Pancreas (tissue), 10 donors: ENCODE data around the gene MYCBP2. TPM values are rescaled to one million over a fixed set of nuclear protein-coding genes. Genes with fewer than 3 reads are reported as not detected.

Experiments used
- ATAC-seq, 4 donors: fragments of 200-7000 bp; cut with Tn5 transposase; one replicate each; pipeline versions ENCODE4 v1.8.0 to v1.9.1; 2020; ENCODE audit warnings: mild to moderate bottlenecking in 4 of 4, moderate library complexity in 4 of 4
- DNase-seq, 6 donors: peaks; one replicate each; pipeline ENCODE4 v3.0.0-alpha.2; 2020
- FAIRE-seq: peaks from 2 replicates; lab custom pipeline; 2012; peaks lifted over from hg19 to GRCh38; lab: Jason Lieb, UNC
- H3K27ac ChIP-seq, 4 donors: fragments of 200-600 bp; sonication (generic); 1 replicate in 3 of 4; 2 replicates in 1 of 4; pipeline versions ENCODE4 v1.5.0 to v1.8.0; 2020
- H3K27me3 ChIP-seq, 4 donors: fragments of 200-600 bp; one replicate each; pipeline ENCODE4 v1.8.0; 2021
- H3K36me3 ChIP-seq, 3 donors: fragments of 200-600 bp; sonication (generic) in 1 of 3; one replicate each; pipeline versions ENCODE4 v1.5.0 to v1.8.0; 2020 to 2021
- H3K4me1 ChIP-seq, 3 donors: fragments of 200-600 bp; one replicate each; pipeline ENCODE4 v1.8.0; 2021
- H3K4me3 ChIP-seq, 4 donors: fragments of 200-600 bp; sonication (generic) in 2 of 4; one replicate each; pipeline versions ENCODE4 v1.5.0 to v1.8.0; 2020 to 2021
- H3K9me3 ChIP-seq, 4 donors: fragments of 200-600 bp; one replicate each; pipeline ENCODE4 v1.8.0; 2021
- CTCF ChIP-seq, 4 donors: fragments of 200-600 bp; sonication (generic) in 3 of 4; IDR thresholded peaks; one replicate each; pipeline versions ENCODE4 v1.5.0 to v1.8.0; 2021; ENCODE audit warnings: antibody characterized with exemption in 4 of 4
- WGBS, 2 donors: extraction: QIAGEN DNeasy Blood & Tissue Kit; methylation state at CpG; one replicate each; pipeline ENCODE4 v1.1.7; 2013; 5-methylcytosine and 5-hydroxymethylcytosine counted together
- intact Hi-C, 3 donors: fragments of 100-400 bp; cut with DNase I; formaldehyde crosslinking; loops; one replicate each; pipeline versions ENCODE4 v1.11.1 to v1.14.2; 2022
- polyA plus RNA-seq, 2 donors: library from polyadenylated mRNA; stranded (reverse); fragments of 200-250 nt; gene quantifications; one replicate each; pipeline ENCODE4 v1.2.3, GENCODE V29; 2013
- total RNA-seq, 6 donors: library from RNA; stranded (reverse); fragmentation: NEBNext Ultra II Directional in 4 of 6; extraction: Animal tissue kit (Norgen Biotek cat#: 25700) in 4 of 6; gene quantifications; one replicate each; pipeline versions ENCODE4 v1.2.1 to v1.2.4, GENCODE V29; 2021 to 2023
- donor health status: healthy with polysubstance abuse.
- donor health status: DM: no; HTN: no; CAD: no; lungs with moderate emphysema.
- donor health status: DM: no; HTN: no; CAD: no.
- donor health status: control.
- donor health status: control.
- donor health status: Bipolar disorder and iron deficiency.
- donor health status: DM: yes; HTN: yes; CAD: no.
- donor health status: DM: no; HTN: no; CAD: no.
- donor health status: DM: no; HTN: no; CAD: no.
- donor health status: DM: yes; HTN: yes; CAD: no.

MYCBP2 gene
- total and polyA plus RNA-seq, 8 donors: 17.6 to 49.1 (median 43.1) TPM

- Histone ChIP-seq H3K27ac (no peak overlapping the region), H3K27me3 (no peaks in the 10 kb centered on the region), H3K9me3 (no peaks in the 10 kb centered on the region), H3K4me1 (no peaks in the 10 kb centered on the region), H3K36me3 (peaks cover 0 to 3% (median 0%) of the 10 kb centered on the region in 3 donors), H3K4me3 (no peak overlapping the region)
- WGBS, 2 donors: 92 to 94% methylated on average over 4 of the region's 4 CpGs
- no peak for TF ChIP-seq CTCF (IDR thresholded peaks at IDR 0.05)
- FAIRE-seq (no peak), DNase-seq (no peak), ATAC-seq (no peak)
- intact Hi-C loops: no loop called here
These were observed 130.8 kb downstream of the MYCBP2 start for GRCh38 chr13:77196052-77196618.

- FAIRE-seq: no peak
- no peak for ATAC-seq
- WGBS, 2 donors: 95 to 97% methylated on average over 1 of the region's 1 CpG
These were observed 136.4 kb downstream of the MYCBP2 start for GRCh38 chr13:77190349-77190958.

GRCh38 chr13:77185721-77186120, 141.2 kb downstream of the MYCBP2 start:
- H3K4me3 ChIP-seq: no peak overlapping the region
- H3K27ac ChIP-seq: no peak overlapping the region
- intact Hi-C loops: no loop called here
- no peak for FAIRE-seq
- TF ChIP-seq CTCF (IDR thresholded peaks at IDR 0.05): no peak
- ATAC-seq: no peak
- no peaks in the 10 kb centered on the region for H3K9me3 ChIP-seq
- peaks cover 0 to 7% (median 5%) of the 10 kb centered on the region in 3 donors for H3K36me3 ChIP-seq
- 97 to 98% methylated on average over 3 of the region's 3 CpGs for WGBS, 2 donors
- no peak for DNase-seq
- no peaks in the 10 kb centered on the region for H3K4me1 ChIP-seq
- H3K27me3 ChIP-seq: no peaks in the 10 kb centered on the region

More at GRCh38 chr13:77190349-77190958, 136.4 kb downstream of the MYCBP2 start:
- no peaks in the 10 kb centered on the region for H3K27me3 ChIP-seq
- H3K4me1 ChIP-seq: no peaks in the 10 kb centered on the region
- no peak overlapping the region for H3K4me3 ChIP-seq
- DNase-seq: no peak
- peaks cover 0 to 3% (median 0%) of the 10 kb centered on the region in 3 donors for H3K36me3 ChIP-seq
- H3K9me3 ChIP-seq: no peaks in the 10 kb centered on the region
- no peak overlapping the region for H3K27ac ChIP-seq
- TF ChIP-seq CTCF (IDR thresholded peaks at IDR 0.05): no peak
- intact Hi-C loops: no loop called here

GRCh38 chr13:77184455-77184854, 142.4 kb downstream of the MYCBP2 start:
- no peak for FAIRE-seq
- Histone ChIP-seq H3K27me3 (no peaks in the 10 kb centered on the region), H3K4me3 (no peak overlapping the region), H3K36me3 (peaks cover 0 to 19% (median 10%) of the 10 kb centered on the region in 3 donors), H3K4me1 (no peaks in the 10 kb centered on the region), H3K27ac (no peak overlapping the region), H3K9me3 (no peaks in the 10 kb centered on the region)
- ATAC-seq: no peak
- whole genome bisulfite sequencing, 2 donors: 92 to 96% methylated on average over 2 of the region's 2 CpGs
- intact Hi-C loops: no loop called here
- no peak for TF ChIP-seq CTCF (IDR thresholded peaks at IDR 0.05)
- no peak for DNase-seq

GRCh38 chr13:77180011-77180410, 146.9 kb downstream of the MYCBP2 start:
- H3K27ac ChIP-seq: no peak overlapping the region
- FAIRE-seq (no peak), DNase-seq (no peak), ATAC-seq (no peak)
- no peak for TF ChIP-seq CTCF (IDR thresholded peaks at IDR 0.05)
- no peaks in the 10 kb centered on the region for H3K4me1 ChIP-seq
- H3K9me3 ChIP-seq: no peaks in the 10 kb centered on the region
- H3K27me3 ChIP-seq: no peaks in the 10 kb centered on the region
- peaks cover 0 to 52% (median 13%) of the 10 kb centered on the region in 3 donors for H3K36me3 ChIP-seq
- 96 to 97% methylated on average over 4 of the region's 4 CpGs for WGBS, 2 donors
- H3K4me3 ChIP-seq: no peak overlapping the region
- intact Hi-C loops: no loop called here
